DMS 273 (cell line): ENCODE results near the gene CARS2.
"Not testable (repeated sequence)": the region's sequence is repeated elsewhere in the genome, so short reads cannot be mapped to it uniquely, and the experiment has no call there.

Experiments
- DNase-seq: peaks from one replicate; lab custom pipeline; 2025; ENCODE audit not compliant: unreplicated experiment; lab: John Stamatoyannopoulos, UW

Gene CARS2

GRCh38 chr13:110683921-110684320 lies 22.0 kb downstream of the CARS2 start:
- no peak for DNase-seq

GRCh38 chr13:110683203-110683883 lies 22.6 kb downstream of the CARS2 start:
- DNase-seq: peak; percentile 5

DNA sequence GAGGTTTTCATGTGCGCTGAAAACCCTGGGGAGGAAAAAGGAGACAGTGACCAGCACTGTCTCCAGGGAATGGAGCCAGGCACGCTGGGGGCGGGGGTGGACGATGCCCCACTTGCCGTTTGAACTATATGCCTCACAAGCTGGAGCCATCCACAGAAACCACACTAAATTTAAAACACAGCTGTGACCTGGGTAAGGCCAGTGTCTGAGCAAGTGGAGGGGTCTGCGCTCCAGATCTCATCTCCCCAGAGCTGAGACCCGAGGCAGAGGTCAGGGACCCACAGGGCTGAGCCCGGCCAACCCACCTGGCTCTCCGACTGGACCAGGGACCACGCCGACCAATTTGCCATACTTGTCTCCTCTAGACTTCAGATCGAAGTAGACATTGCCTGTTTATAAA lies 23.2 kb downstream of the CARS2 start:
- DNase-seq: no peak

DNA sequence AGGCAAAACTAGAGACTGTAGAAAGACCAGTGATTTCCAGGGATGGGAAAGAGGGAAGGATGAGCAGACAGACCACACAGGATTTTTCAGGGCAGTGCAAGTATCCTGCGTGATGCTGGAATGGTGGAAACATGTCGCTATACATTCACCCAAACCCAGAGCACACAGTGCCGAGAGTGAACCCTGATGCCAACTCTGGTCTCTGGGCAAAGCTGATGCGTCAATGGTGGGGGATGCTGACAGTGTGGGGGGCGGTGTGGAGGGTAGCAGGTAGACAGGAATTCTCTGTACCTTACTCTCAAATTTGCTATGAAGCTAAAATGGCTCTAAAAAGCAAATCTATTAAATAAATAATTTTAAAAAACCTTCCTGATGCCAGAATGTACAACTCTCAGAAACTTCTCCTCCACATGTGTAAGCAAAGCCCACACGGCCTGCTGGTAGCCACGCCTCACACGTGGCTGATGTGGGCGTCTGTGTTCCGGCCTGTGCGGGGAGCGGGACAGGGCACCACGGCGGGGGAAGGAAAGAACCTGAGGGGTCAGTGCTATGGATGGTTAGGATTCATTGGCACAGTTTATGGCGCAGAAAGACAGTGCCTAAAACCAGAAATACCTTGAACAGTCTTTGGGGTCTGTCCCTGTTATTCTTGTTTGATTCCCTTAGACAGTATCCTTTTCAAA lies 23.9 kb downstream of the CARS2 start:
- no peak for DNase-seq

DNA sequence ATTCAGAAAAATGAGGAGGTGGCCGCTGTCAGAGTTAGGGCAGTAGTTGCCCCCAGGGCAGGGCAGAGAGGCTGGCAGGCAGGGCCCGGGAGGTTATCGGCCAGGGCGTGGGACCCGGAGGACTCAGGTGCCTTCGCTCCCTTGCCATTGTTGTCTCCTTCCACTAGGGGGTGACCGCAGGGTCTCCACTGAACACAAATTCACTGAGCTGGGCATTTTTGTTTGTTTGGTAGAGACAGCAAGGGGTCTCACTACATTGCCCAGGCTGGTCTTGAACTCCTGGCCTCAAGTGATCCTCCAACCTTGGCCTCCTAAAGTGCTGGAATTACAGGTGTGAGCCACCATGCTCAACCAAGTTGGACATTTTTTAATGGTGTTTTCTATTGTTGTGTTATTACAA lies 25.1 kb downstream of the CARS2 start:
- peak; percentile 50 for DNase-seq

GRCh38 chr13:110677731-110678545 lies 28.0 kb downstream of the CARS2 start:
- no peak for DNase-seq

GRCh38 chr13:110676595-110677587 lies 29.0 kb downstream of the CARS2 start:
- no peak for DNase-seq

DNA sequence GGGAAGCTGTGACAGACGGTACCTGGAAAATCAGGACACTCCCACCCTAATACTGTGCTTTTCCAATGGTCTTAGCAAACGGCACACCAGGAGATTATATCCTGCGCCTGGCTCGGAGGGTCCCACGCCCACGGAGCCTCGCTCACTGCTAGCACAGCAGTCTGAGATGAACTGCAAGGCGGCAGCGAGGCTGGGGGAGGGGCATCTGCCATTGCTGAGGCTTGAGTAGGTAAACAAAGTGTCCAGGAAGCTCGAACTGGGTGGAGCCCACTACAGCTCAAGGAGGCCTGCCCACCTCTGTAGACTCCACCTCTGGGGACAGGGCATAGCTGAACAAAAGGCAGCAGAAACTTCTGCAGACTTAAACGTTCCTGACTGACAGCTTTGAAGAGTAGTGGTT lies 36.1 kb downstream of the CARS2 start:
- not testable (repeated sequence) for DNase-seq

DNA sequence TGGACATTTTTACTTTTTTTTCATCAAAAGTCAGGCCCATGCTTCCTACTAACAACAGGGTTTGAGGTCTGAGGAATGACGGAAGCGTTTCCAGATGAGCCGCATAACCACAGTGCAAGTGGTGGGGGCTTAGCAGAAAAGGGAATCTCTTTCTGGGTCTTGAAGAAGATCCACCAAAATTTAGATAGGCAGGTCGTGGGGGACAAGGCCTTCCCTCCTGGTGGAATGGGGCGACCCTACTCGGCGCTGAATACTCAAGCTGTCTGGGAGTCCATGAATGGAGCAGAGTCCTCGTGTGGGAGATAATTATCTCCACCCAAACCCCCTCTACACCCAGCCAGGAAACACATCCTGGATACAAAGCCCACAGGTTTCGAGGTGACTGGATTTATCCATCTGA lies 36.9 kb downstream of the CARS2 start:
- DNase-seq: no peak

DNA sequence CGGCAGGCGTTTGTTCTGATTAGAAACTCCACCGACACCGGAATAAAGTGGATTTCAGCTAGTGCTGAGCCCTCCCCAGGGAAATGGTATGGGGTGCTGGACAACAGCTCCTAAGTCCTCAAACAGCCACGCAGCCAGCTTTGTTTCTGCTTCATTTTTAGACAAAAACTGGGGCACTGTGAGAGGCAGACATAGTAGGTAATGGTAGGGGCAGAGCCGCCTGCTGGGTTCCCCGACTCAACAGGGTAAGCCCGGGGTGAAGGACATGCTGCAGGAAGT lies 39.7 kb downstream of the CARS2 start:
- no peak for DNase-seq

GRCh38 chr13:110665491-110666254 lies 40.2 kb downstream of the CARS2 start:
- DNase-seq: no peak

DNA sequence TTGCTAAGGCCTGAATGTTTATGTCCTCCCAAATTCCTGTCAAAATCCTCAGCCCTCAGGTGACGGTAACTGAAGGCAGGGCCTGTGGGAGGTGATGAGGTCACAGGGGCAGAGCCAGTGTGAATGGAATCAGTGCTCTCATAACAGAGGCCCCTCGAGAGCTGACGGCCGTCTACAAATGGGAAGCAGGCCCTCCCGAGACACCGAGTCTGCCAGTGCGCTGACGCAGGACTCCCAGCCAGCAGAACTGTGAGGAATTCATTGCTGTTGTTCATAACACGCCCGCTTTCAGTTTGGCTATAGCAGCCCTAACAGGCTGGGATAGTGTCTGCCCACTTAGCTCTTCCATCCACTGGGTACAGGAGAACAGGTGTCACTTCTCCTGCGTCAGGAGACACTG lies 41.2 kb downstream of the CARS2 start:
- DNase-seq: no peak

DNA sequence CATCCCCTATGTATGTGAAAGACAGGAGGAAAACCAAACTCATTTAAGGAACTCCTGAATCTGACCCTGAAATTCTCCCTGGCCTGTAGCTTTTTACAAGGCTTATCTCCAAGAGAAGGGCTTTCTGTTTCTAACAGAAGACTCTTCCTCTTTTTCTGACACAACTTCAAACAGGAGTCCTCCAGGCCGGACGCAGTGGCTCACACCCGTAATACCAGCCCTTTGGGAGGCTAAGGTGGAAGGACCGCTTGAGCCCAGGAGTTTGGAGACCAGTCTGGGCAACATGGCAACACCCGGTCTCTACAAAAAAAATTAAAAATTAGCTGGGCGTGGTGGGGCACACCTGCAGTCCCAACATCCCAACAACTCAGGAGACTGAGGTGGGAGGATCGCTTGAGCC lies 41.9 kb downstream of the CARS2 start:
- no peak for DNase-seq

DNA sequence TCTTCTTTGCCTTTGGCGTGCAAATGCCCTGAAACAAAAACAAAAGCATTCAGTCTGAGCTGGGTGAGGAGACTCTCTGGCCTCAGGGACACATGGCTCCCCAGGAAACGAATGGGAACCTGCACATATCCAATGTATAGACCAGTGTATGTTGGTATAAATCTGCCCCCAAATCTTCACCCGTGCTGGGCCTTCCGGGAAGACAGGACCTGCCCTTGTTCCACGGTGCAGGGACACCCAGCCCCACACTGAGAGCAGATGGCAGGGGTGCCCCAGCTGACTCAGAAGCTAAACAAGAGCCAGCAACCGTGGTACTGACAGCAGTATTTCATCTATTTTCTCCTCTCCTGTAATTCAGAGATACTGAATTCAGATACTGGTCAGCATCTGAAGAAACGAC lies 42.4 kb downstream of the CARS2 start:
- no peak for DNase-seq

DNA sequence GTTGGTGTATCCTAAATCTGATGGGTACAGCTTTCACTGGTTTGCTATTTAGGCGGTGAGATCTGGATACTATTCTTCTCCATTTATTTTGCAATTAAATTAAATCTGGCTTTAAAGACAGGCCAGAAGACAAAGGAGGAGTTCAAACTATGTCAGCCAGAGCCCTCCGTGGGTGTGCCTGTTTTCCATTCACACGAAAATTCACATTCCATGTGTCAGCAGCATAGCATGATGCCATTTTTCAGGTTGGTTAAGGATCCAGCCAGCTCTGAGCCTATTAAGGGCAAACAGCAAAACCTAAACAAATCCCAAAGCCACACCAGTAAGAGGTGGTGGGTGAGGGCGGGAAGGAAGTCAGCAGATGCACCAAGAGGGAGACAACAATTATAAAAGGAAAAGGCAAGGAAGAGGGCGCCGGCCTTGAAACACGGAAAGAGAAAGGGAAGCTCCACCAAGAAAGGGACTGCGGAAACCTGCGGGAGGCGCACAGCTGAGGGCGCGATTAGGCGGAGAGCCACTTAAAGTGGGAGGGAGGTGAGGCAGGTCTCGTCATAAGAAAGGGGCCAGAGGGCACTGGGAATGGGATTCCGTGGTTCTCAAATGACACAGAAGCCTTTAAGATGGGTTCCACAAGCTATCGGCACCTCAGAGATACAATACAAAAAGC lies 43.0 kb downstream of the CARS2 start:
- no peak for DNase-seq

- DNase-seq: no peak
Measured at GRCh38 chr13:110662091-110662490, 43.8 kb downstream of the CARS2 start.

- DNase-seq: no peak
Measured at GRCh38 chr13:110661256-110661655, 44.7 kb downstream of the CARS2 start.

DNA sequence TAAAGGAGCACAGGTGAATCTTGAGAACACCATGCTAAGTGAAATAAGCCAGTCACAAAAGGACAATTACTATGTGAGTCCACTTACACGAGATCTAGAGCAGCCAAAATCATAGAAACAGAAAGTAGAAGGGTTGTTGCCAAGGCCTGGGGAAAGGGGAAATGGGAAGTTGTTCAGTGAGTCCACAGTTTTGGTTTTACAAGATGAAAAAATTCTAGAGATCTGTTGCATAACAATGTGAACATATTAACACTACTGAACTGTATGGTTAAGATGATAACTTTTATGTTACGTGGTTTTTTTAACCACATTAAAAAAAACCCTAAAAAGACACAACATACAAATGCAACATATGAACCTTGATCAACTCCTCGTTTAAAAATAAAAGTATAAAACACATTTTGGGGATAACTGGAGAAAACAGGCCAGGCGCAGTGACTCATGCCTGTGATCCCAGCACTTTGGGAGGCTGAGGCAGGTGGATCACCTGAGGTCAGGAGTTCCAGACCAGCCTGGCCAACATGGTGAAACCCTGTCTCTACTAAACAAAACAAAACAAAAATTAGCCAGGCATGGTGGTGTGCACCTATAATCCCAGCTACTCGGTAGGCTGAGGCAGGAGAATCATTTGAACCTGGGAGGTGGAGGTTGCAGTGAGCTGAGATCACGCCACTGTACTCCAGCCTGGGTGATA lies 47.6 kb downstream of the CARS2 start:
- not testable (repeated sequence) for DNase-seq

GRCh38 chr13:110657196-110657595 lies 48.7 kb downstream of the CARS2 start:
- DNase-seq: no peak
